HL-60 (cell line): Measurements from ENCODE around the gene EDIL3.

Source experiments
- DNase-seq, 2 experiments: peaks; one replicate each; pipeline ENCODE4 v3.0.0-alpha.2; 2010 to 2020; ENCODE audit warnings: low read depth in 1 of 2, low spot score in 1 of 2
- H3K27ac ChIP-seq: fragments of 250-450 bp; sonication (Bioruptor Pico); replicated peaks from 2 replicates; pipeline ENCODE4 v1.5.1; 2020; ENCODE audit warnings: mild to moderate bottlenecking, moderate library complexity
- H3K27me3 ChIP-seq: fragments of 250-450 bp; sonication (Bioruptor Pico); 2 replicates; pipeline ENCODE4 v1.5.1; 2021; ENCODE audit warnings: mild to moderate bottlenecking, moderate library complexity; ENCODE audit not compliant: insufficient read depth, poor library complexity, severe bottlenecking
- H3K4me3 ChIP-seq: replicated peaks from 2 replicates; pipeline ENCODE4 v1.5.1; 2011; ENCODE audit warnings: mild to moderate bottlenecking, control low read depth, low read length; ENCODE audit not compliant: insufficient read depth
- GABPA ChIP-seq: IDR thresholded peaks from 2 replicates; pipeline ENCODE4 v1.6.1; 2012; ENCODE audit warnings: low read depth
- POLR2AphosphoS5 ChIP-seq: IDR thresholded peaks from 2 replicates; pipeline ENCODE4 v1.6.1; 2012; ENCODE audit warnings: low read depth
- SPI1 ChIP-seq: IDR thresholded peaks from 2 replicates; pipeline ENCODE4 v1.6.1; 2012; ENCODE audit warnings: low read depth, mild to moderate bottlenecking, borderline replicate concordance
- TF ChIP-seq, protein P1 (sequence below): IDR thresholded peaks from 2 replicates; pipeline ENCODE4 v1.6.1; 2012; ENCODE audit warnings: low read depth; ENCODE audit not compliant: insufficient replicate concordance
- TF ChIP-seq, protein P2 (sequence below): IDR thresholded peaks from one replicate; pipeline ENCODE4 v1.5.1; 2011; ENCODE audit warnings: low read length, control low read depth, inconsistent platforms; ENCODE audit not compliant: insufficient read depth

The EDIL3 gene

DNA sequence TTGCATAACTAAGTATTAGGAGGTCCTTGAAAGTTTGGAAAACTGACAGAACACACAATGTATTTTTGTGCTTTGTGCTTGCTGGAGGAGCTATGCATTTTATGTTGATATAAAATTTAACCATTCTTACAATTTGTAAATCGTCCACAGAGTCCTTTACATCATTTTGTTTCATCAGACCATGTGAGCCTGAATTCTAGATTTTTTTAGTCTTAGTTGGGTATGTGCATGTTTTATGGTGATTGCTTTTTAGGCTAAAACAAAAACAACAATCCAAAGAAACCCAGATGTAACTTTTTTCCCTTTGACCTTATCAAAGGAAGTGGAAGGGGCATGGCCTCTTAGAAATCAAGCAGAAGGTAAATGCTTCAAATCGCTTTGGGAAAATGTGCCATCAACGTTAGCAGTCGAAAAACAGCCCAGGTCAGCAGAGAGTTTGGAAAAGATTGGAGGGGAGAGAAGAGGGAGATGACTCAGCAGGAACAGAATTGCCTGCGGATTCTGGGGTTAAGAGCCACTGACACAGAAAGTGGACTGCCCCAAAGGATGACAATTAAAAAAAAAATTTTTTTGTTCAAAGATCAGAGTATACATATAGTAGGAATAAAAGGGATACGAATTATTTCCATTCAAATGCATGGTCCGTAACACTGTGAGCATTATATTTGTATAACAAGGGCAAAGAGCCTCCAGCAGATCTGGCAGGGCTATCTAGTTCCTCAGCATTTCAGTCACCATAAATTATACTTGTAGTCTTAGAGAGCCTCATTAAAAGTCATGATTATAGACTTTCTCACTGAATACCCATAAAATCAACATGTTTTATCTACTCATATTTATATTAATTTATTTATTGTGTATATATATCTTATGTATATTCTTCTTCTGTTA lies 410.5 kb downstream of the EDIL3 start:
- no peak for DNase-seq
- H3K4me3 ChIP-seq: no peak overlapping the region
- no peaks in the 10 kb centered on the region for H3K27me3 ChIP-seq
- no peak overlapping the region for H3K27ac ChIP-seq
- TF ChIP-seq SPI1 (no peak), GABPA (no peak), POLR2AphosphoS5 (no peak)
- TF ChIP-seq, protein P1, sequence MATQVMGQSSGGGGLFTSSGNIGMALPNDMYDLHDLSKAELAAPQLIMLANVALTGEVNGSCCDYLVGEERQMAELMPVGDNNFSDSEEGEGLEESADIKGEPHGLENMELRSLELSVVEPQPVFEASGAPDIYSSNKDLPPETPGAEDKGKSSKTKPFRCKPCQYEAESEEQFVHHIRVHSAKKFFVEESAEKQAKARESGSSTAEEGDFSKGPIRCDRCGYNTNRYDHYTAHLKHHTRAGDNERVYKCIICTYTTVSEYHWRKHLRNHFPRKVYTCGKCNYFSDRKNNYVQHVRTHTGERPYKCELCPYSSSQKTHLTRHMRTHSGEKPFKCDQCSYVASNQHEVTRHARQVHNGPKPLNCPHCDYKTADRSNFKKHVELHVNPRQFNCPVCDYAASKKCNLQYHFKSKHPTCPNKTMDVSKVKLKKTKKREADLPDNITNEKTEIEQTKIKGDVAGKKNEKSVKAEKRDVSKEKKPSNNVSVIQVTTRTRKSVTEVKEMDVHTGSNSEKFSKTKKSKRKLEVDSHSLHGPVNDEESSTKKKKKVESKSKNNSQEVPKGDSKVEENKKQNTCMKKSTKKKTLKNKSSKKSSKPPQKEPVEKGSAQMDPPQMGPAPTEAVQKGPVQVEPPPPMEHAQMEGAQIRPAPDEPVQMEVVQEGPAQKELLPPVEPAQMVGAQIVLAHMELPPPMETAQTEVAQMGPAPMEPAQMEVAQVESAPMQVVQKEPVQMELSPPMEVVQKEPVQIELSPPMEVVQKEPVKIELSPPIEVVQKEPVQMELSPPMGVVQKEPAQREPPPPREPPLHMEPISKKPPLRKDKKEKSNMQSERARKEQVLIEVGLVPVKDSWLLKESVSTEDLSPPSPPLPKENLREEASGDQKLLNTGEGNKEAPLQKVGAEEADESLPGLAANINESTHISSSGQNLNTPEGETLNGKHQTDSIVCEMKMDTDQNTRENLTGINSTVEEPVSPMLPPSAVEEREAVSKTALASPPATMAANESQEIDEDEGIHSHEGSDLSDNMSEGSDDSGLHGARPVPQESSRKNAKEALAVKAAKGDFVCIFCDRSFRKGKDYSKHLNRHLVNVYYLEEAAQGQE: no peak
- TF ChIP-seq, protein P2, sequence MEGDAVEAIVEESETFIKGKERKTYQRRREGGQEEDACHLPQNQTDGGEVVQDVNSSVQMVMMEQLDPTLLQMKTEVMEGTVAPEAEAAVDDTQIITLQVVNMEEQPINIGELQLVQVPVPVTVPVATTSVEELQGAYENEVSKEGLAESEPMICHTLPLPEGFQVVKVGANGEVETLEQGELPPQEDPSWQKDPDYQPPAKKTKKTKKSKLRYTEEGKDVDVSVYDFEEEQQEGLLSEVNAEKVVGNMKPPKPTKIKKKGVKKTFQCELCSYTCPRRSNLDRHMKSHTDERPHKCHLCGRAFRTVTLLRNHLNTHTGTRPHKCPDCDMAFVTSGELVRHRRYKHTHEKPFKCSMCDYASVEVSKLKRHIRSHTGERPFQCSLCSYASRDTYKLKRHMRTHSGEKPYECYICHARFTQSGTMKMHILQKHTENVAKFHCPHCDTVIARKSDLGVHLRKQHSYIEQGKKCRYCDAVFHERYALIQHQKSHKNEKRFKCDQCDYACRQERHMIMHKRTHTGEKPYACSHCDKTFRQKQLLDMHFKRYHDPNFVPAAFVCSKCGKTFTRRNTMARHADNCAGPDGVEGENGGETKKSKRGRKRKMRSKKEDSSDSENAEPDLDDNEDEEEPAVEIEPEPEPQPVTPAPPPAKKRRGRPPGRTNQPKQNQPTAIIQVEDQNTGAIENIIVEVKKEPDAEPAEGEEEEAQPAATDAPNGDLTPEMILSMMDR: no peak

DNA sequence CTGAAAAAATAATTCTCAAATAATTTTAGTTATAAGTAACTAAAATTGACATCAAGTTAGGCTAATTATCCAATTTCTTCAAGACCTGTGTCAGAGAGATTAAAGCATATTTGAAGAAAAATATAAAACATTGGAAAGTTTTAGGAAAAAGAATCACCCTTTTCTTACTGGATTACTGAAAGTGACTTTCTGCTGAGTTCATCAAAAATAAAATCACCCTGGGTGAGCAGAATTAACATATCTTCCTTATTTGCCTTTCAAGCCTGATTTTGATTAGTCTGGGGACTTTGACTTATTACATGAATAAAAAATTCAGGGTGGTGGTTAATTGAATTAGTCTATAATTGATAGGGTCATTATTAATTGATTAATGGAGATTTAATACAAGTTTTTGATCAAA lies 411.8 kb downstream of the EDIL3 start:
- H3K27ac ChIP-seq: no peak overlapping the region
- TF ChIP-seq, protein P2: no peak
- TF ChIP-seq GABPA (no peak), POLR2AphosphoS5 (no peak), SPI1 (no peak)
- TF ChIP-seq, protein P1: no peak
- no peak for DNase-seq
- no peaks in the 10 kb centered on the region for H3K27me3 ChIP-seq
- H3K4me3 ChIP-seq: no peak overlapping the region

DNA sequence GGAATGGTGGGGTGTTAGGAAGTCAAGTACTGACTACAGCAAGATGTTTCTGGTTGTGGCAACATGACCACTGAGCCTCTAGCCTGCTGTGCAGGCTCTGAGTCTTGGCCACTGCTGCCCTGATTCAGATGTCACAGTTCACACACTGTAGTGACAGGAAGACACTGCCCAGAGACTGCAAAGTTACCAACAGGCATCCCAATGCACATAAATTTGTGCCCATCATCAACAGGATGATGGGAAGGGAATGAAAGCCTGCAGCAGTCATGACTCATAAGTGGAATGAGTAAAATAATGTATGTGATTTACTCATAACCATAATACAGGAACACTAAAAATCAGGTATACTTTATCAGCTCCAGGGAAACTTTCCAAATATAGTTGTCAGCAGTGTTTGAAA lies 412.4 kb downstream of the EDIL3 start:
- H3K27me3 ChIP-seq: no peaks in the 10 kb centered on the region
- DNase-seq: no peak
- TF ChIP-seq, protein P1: no peak
- TF ChIP-seq SPI1 (no peak), POLR2AphosphoS5 (no peak), GABPA (no peak)
- TF ChIP-seq, protein P2: no peak
- no peak overlapping the region for H3K4me3 ChIP-seq
- H3K27ac ChIP-seq: no peak overlapping the region
